Esophagus mucosa (tissue), 1 donor: ENCODE results near the gene GREB1L. TPM values are rescaled to one million over a fixed set of nuclear protein-coding genes. Genes with fewer than 3 reads are reported as not detected.
"Not testable (repeated sequence)": the region's sequence is repeated elsewhere in the genome, so short reads cannot be mapped to it uniquely, and the experiment has no call there.

Experiments used
- ATAC-seq: fragments of 200-7000 bp; cut with Tn5 transposase; one replicate; pipeline ENCODE4 v1.9.1; 2020
- total RNA-seq: library from RNA; stranded (reverse); gene quantifications from one replicate; pipeline ENCODE4 v1.2.4, GENCODE V29; 2023
- donor health status: DM: yes; HTN: yes; CAD: no.

The GREB1L gene
- total RNA-seq, 1 donor from 2014 or later: not detected

GRCh38 chr18:21307578-21307977, 65.5 kb downstream of the GREB1L start:
- ATAC-seq: no peak

GRCh38 chr18:21309248-21309647, 67.2 kb downstream of the GREB1L start:
- no peak for ATAC-seq

- not testable (repeated sequence) for ATAC-seq
Measured at GRCh38 chr18:21311980-21312379, 69.9 kb downstream of the GREB1L start.

- no peak for ATAC-seq
Measured at GRCh38 chr18:21313576-21313975, 71.5 kb downstream of the GREB1L start.

GRCh38 chr18:21314724-21315123, 72.7 kb downstream of the GREB1L start:
- ATAC-seq: no peak

- not testable (repeated sequence) for ATAC-seq
Measured at GRCh38 chr18:21315126-21315525, 73.1 kb downstream of the GREB1L start.

GRCh38 chr18:21315741-21316197, 73.7 kb downstream of the GREB1L start:
- ATAC-seq: no peak

- no peak for ATAC-seq
Measured at GRCh38 chr18:21316296-21316695, 74.3 kb downstream of the GREB1L start.

- ATAC-seq: no peak
Measured at GRCh38 chr18:21321711-21322110, 79.7 kb downstream of the GREB1L start.

- no peak for ATAC-seq
Measured at GRCh38 chr18:21327101-21327500, 85.1 kb downstream of the GREB1L start.

GRCh38 chr18:21330122-21330701, 88.2 kb downstream of the GREB1L start:
- no peak for ATAC-seq

GRCh38 chr18:21331065-21331464, 89.0 kb downstream of the GREB1L start:
- ATAC-seq: no peak

- ATAC-seq: no peak
Measured at GRCh38 chr18:21335927-21336488, 94.0 kb downstream of the GREB1L start.

- no peak for ATAC-seq
Measured at GRCh38 chr18:21336846-21337245, 94.8 kb downstream of the GREB1L start.

- ATAC-seq: no peak
Measured at GRCh38 chr18:21341141-21341540, 99.1 kb downstream of the GREB1L start.

GRCh38 chr18:21342372-21342771, 100.3 kb downstream of the GREB1L start:
- no peak for ATAC-seq

- ATAC-seq: no peak
Measured at GRCh38 chr18:21344860-21345259, 102.8 kb downstream of the GREB1L start.

- ATAC-seq: no peak
Measured at GRCh38 chr18:21345840-21346239, 103.8 kb downstream of the GREB1L start.

- ATAC-seq: no peak
Measured at GRCh38 chr18:21359746-21360145, 117.7 kb downstream of the GREB1L start.

- ATAC-seq: no peak
Measured at GRCh38 chr18:21361307-21361880, 119.4 kb downstream of the GREB1L start.

GRCh38 chr18:21362831-21363230, 120.8 kb downstream of the GREB1L start:
- no peak for ATAC-seq

- ATAC-seq: no peak
Measured at GRCh38 chr18:21363348-21363747, 121.3 kb downstream of the GREB1L start.

- ATAC-seq: no peak
Measured at GRCh38 chr18:21364471-21364870, 122.4 kb downstream of the GREB1L start.

- no peak for ATAC-seq
Measured at GRCh38 chr18:21366896-21367295, 124.9 kb downstream of the GREB1L start.
